ENCODE data around the gene ENTPD8.
"Not testable (repeated sequence)": the region's sequence is repeated elsewhere in the genome, so short reads cannot be mapped to it uniquely, and the experiment has no call there.

Gene ENTPD8

GRCh38 chr9:137470785-137471184, 29.6 kb upstream of the ENTPD8 start:
- TF ChIP-seq CTCF (conservative IDR thresholded peaks at IDR 0.05; ENCODE audit: low read length), result no peak
- no peak for DNase-seq (ENCODE audit: low read depth)
- H3K4me3 ChIP-seq (ENCODE audit: low read length), result no peak overlapping the region

- no peak for DNase-seq (ENCODE audit: low read depth)
- no peak for TF ChIP-seq CTCF (conservative IDR thresholded peaks at IDR 0.05; ENCODE audit: low read length)
These were observed 26.7 kb upstream of the ENTPD8 start for GRCh38 chr9:137467896-137468295.

DNA sequence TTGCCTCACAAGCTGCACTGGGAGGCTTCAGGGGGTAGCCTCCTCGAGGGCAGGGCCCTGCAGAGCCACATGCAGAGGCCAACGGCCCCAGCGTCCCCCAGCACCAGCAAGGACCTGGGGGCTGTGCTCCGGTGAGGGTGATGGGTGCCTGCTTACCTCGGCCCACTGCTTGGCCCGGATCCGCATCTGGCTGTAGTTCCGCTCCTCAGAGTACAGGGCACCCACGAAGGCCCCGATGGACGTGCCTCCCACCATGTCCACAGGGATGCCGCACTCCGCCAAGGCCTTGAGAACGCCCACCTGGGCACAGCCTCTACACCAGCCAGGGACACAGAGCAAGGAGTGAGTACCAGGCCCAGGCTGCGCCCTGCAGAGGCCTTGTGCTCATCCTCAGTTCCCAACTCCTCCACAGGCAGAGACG, 26.0 kb upstream of the ENTPD8 start:
- no peak for DNase-seq (ENCODE audit: low read depth)
- H3K4me3 ChIP-seq (ENCODE audit: low read length), result no peak overlapping the region
- TF ChIP-seq CTCF (conservative IDR thresholded peaks at IDR 0.05; ENCODE audit: low read length), result no peak

More at GRCh38 chr9:137467896-137468295, 26.7 kb upstream of the ENTPD8 start:
- no peak overlapping the region for H3K4me3 ChIP-seq (ENCODE audit: low read length)

- not testable (repeated sequence) for H3K4me3 ChIP-seq (ENCODE audit: low read length); DNase-seq (ENCODE audit: low read depth)
These were observed 25.4 kb upstream of the ENTPD8 start for GRCh38 chr9:137466389-137467085.

GRCh38 chr9:137465720-137466388, 24.7 kb upstream of the ENTPD8 start:
- DNase-seq (ENCODE audit: low read depth), result no peak
- no peak for TF ChIP-seq CTCF (conservative IDR thresholded peaks at IDR 0.05; ENCODE audit: low read length)

DNA sequence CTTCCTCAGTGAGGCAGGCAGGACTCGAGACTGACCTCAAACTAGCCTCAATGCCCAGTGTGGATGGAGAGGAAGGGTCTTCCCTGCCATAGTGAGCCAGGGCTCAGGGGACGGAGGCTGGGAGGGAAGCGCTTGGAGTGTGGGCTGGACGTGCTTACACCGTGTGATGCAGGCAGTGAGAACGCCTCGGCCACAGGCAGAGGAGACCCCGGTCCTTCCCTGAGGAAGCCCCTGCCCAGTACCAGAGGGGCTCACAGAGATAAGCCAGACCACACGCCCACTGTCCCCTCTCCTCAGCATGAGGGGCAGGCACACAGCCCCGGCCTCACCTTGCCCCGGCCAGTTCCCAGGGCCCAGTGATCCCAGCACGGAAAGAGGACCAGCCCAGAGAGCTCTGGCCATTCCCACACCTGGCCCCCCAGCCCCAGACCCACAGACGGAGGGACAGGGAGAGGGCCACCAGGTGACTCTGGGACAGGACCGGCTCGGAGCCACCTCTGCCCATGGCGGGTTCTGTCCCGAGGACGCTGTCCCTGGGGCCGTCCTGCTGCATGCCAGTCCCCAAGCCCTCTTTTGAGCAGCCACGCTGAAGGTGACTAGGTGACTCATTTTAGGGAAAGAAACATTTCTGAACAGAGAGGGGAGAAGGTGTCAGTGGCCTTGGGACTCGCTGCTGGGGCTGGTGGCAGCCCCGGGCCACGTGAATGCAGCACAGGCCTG, 24.0 kb upstream of the ENTPD8 start:
- no peak for DNase-seq (ENCODE audit: low read depth)
- H3K4me3 ChIP-seq (ENCODE audit: low read length), result no peak overlapping the region
- TF ChIP-seq CTCF (conservative IDR thresholded peaks at IDR 0.05; ENCODE audit: low read length), result no peak

More at GRCh38 chr9:137465720-137466388, 24.7 kb upstream of the ENTPD8 start:
- no peak overlapping the region for H3K4me3 ChIP-seq (ENCODE audit: low read length)

- DNase-seq (ENCODE audit: low read depth), result no peak
- TF ChIP-seq CTCF (conservative IDR thresholded peaks at IDR 0.05; ENCODE audit: low read length), result no peak
- H3K4me3 ChIP-seq (ENCODE audit: low read length), result no peak overlapping the region
These were observed 23.3 kb upstream of the ENTPD8 start for GRCh38 chr9:137464291-137464999.
